Fibroblast of lung (primary cell): Measurements from ENCODE around the gene SMIM5. TPM values are rescaled to one million over a fixed set of nuclear protein-coding genes. Genes with fewer than 3 reads are reported as not detected.

Experiments used
- DNase-seq, 2 donors: peaks; one replicate each; pipeline versions ENCODE4 v3.0.0 to v3.0.0-alpha.2; 2010; ENCODE audit warnings: low read depth in 2 of 2
- H2AFZ ChIP-seq: 2 replicates; pipeline ENCODE4 v1.5.1; 2012; ENCODE audit warnings: low read length, control low read depth, inconsistent platforms
- H3K27ac ChIP-seq: 2 replicates; pipeline ENCODE4 v1.5.1; 2011; ENCODE audit warnings: low read length, control low read depth; ENCODE audit not compliant: insufficient read depth
- H3K27me3 ChIP-seq: 2 replicates; pipeline ENCODE4 v1.5.1; 2011; ENCODE audit warnings: mild to moderate bottlenecking, low read length; ENCODE audit not compliant: control insufficient read depth, insufficient read depth
- H3K36me3 ChIP-seq: 2 replicates; pipeline ENCODE4 v1.5.1; 2011; ENCODE audit warnings: low read length; ENCODE audit not compliant: control insufficient read depth, insufficient read depth
- H3K4me1 ChIP-seq: 2 replicates; pipeline ENCODE4 v1.5.1; 2011; ENCODE audit warnings: low read length; ENCODE audit not compliant: control insufficient read depth, insufficient read depth; ENCODE audit errors: extremely low read depth
- H3K4me2 ChIP-seq: 2 replicates; pipeline ENCODE4 v1.5.1; 2011; ENCODE audit warnings: low read length, control low read depth; ENCODE audit not compliant: insufficient read depth; ENCODE audit errors: extremely low read depth
- H3K4me3 ChIP-seq, 4 experiments: fragments of 200-600 bp in 1 of 4; sonication (generic) in 1 of 4; replicated peaks in 1 of 4; 2 replicates each; pipeline ENCODE4 v1.5.1; 2011 to 2016; ENCODE audit warnings: low read length in 4 of 4, low read depth in 3 of 4, mild to moderate bottlenecking in 3 of 4, control low read depth in 2 of 4, inconsistent platforms in 1 of 4, mixed read lengths in 1 of 4; ENCODE audit not compliant: insufficient read depth in 1 of 4; ENCODE audit errors: control extremely low read depth in 1 of 4
- H3K79me2 ChIP-seq: 2 replicates; pipeline ENCODE4 v1.5.1; 2012; ENCODE audit warnings: mild to moderate bottlenecking, low read length, inconsistent platforms; ENCODE audit not compliant: control insufficient read depth, insufficient read depth
- H3K9ac ChIP-seq: 2 replicates; pipeline ENCODE4 v1.5.1; 2011; ENCODE audit warnings: mild to moderate bottlenecking, low read length, control low read depth; ENCODE audit not compliant: insufficient read depth
- H3K9me3 ChIP-seq: 2 replicates; pipeline ENCODE4 v1.5.1; 2012; ENCODE audit warnings: low read depth, low read length; ENCODE audit not compliant: control insufficient read depth, insufficient read depth
- H4K20me1 ChIP-seq: 2 replicates; pipeline ENCODE4 v1.5.1; 2011; ENCODE audit warnings: low read length; ENCODE audit not compliant: control insufficient read depth, insufficient read depth; ENCODE audit errors: extremely low read depth
- EZH2 ChIP-seq: IDR thresholded peaks from 2 replicates; pipeline ENCODE4 v1.5.1; 2012; ENCODE audit warnings: low read length, control low read depth, mild to moderate bottlenecking; ENCODE audit errors: missing control alignments
- polyA plus RNA-seq, 2 donors: library from polyadenylated mRNA; depleted of rRNA in 1 of 2; stranded (reverse) in 1 of 2; unstranded in 1 of 2; fragments of >200 nt; gene quantifications; 2 replicates each; pipeline ENCODE4 v1.2.1, GENCODE V29; 2011 to 2012; ENCODE audit warnings: missing spikeins in 1 of 2
- total RNA-seq: library from RNA; depleted of rRNA; stranded (reverse); fragments of >200 nt; gene quantifications from 2 replicates; pipeline ENCODE4 v1.2.1, GENCODE V29; 2014
- TF ChIP-seq, protein P1 (sequence below), 2 donors: IDR thresholded peaks in 1 of 2; conservative IDR thresholded peaks in 1 of 2; 1 replicate in 1 of 2; 2 replicates in 1 of 2; pipeline ENCODE4 v1.5.1; 2011 to 2012; ENCODE audit warnings: low read length in 2 of 2, control low read depth in 1 of 2, inconsistent platforms in 1 of 2, low read depth in 1 of 2, mild to moderate bottlenecking in 1 of 2

SMIM5 gene
- total and polyA plus RNA-seq, 2 donors (not counting 1 experiment from before 2014, with no cell fraction given), result 0.05 to 0.17 TPM

DNA sequence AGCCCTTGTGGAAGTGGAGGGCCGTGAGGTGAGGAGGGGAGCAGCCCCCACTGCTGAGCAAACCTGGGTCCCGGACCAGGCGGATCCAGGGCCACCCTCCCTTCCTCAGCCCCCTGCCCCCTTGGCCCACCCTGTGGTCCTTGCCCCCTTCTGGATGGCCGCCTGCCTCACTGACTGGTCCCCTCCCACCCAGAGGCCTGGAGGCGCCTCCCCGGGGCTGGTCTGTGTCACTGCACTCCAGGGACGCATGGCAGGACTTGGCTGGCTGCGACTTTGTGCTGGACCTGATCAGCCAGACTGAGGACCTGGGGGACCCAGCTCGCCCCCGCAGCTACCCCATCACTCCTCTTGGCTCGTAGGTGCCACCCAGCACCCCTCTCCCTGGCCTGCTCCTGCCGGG is 19.2 kb upstream of the SMIM5 start:
- no peak for DNase-seq
- no peaks in the 10 kb centered on the region for H3K27me3 ChIP-seq
- no peak overlapping the region for H2AFZ ChIP-seq
- no peaks in the 10 kb centered on the region for H3K4me1 ChIP-seq
- H3K79me2 ChIP-seq, result no peaks in the 10 kb centered on the region
- TF ChIP-seq EZH2, result no peak
- TF ChIP-seq, protein P1, sequence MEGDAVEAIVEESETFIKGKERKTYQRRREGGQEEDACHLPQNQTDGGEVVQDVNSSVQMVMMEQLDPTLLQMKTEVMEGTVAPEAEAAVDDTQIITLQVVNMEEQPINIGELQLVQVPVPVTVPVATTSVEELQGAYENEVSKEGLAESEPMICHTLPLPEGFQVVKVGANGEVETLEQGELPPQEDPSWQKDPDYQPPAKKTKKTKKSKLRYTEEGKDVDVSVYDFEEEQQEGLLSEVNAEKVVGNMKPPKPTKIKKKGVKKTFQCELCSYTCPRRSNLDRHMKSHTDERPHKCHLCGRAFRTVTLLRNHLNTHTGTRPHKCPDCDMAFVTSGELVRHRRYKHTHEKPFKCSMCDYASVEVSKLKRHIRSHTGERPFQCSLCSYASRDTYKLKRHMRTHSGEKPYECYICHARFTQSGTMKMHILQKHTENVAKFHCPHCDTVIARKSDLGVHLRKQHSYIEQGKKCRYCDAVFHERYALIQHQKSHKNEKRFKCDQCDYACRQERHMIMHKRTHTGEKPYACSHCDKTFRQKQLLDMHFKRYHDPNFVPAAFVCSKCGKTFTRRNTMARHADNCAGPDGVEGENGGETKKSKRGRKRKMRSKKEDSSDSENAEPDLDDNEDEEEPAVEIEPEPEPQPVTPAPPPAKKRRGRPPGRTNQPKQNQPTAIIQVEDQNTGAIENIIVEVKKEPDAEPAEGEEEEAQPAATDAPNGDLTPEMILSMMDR (conservative IDR thresholded peaks at IDR 0.05 in 1 of 2, IDR thresholded peaks at IDR 0.05 in 1 of 2; ENCODE audit: low read depth in 1 of 2, low read length in 2 of 2), result no peak
- no peak overlapping the region for H3K9ac ChIP-seq
- H3K4me3 ChIP-seq, result no peak overlapping the region
- H4K20me1 ChIP-seq, result no peaks in the 10 kb centered on the region
- no peaks in the 10 kb centered on the region for H3K9me3 ChIP-seq
- no peak overlapping the region for H3K27ac ChIP-seq
- no peak overlapping the region for H3K4me2 ChIP-seq
- H3K36me3 ChIP-seq, result no peaks in the 10 kb centered on the region

DNA sequence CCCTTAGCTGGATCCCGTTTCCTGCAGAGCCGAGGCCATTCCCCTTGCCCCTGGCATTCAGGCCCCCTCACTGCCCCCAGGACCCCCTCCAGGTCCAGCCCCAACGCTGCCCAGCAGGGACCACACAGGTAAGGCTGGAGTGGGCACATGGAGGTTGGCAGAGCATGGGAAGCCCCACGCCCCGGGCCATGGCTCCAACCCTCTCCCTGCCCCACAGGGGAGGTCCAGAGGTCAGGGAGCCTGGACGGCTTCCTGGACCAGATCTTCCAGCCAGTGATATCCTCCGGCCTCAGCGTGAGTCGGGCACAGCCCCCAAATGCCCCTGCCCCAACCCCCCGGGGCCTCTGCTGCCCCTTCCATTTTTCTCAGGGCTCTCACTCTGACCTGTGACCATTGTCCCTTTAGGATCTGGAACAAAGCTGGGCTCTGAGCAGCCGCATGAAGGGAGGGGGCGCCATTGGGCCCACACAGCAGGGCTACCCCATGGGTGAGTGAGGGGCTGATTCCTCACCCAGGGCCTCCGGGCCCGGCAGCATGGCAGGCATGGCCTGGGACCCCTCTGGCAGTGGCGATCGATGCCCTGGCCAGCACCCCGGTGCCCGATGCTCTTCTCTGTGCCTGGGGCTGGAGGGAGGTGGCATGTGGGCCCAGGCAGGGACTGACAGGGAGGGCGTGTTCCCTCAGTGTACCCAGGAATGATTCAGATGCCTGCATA is 18.5 kb upstream of the SMIM5 start:
- TF ChIP-seq, protein P1 (conservative IDR thresholded peaks at IDR 0.05 in 1 of 2, IDR thresholded peaks at IDR 0.05 in 1 of 2; ENCODE audit: low read depth in 1 of 2, low read length in 2 of 2), result no peak
- TF ChIP-seq EZH2, result no peak
- Histone ChIP-seq H3K79me2 (no peaks in the 10 kb centered on the region), H2AFZ (no peak overlapping the region), H3K9ac (no peak overlapping the region), H3K4me2 (no peak overlapping the region), H3K4me3 (no peak overlapping the region), H3K27ac (no peak overlapping the region), H3K27me3 (no peaks in the 10 kb centered on the region), H3K36me3 (no peaks in the 10 kb centered on the region), H3K9me3 (no peaks in the 10 kb centered on the region), H3K4me1 (no peaks in the 10 kb centered on the region), H4K20me1 (no peaks in the 10 kb centered on the region)
- DNase-seq, result no peak

DNA sequence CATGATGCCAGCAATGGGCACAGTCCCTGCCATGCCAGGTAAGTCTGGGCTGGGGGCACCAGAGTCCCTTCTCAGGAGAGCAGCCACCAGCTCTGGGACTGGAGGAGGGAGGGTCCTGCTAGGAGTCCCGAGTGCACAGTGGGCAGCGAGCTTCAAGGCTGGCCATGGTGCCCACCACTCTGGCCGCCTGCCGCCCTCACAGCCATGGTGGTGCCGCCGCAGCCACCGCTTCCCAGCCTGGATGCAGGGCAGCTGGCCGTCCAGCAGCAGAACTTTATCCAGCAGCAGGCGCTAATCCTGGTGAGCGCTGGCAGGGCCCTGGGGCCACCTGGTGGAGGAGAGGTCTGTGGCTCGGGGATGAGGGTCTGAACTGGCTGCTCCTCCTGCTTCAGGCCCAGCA is 17.9 kb upstream of the SMIM5 start:
- Histone ChIP-seq H3K9ac (no peak overlapping the region), H3K27ac (no peak overlapping the region), H4K20me1 (no peaks in the 10 kb centered on the region), H3K4me3 (no peak overlapping the region), H3K9me3 (no peaks in the 10 kb centered on the region), H2AFZ (no peak overlapping the region), H3K4me1 (no peaks in the 10 kb centered on the region), H3K36me3 (no peaks in the 10 kb centered on the region), H3K4me2 (no peak overlapping the region), H3K27me3 (no peaks in the 10 kb centered on the region), H3K79me2 (no peaks in the 10 kb centered on the region)
- TF ChIP-seq EZH2, result no peak
- TF ChIP-seq, protein P1 (conservative IDR thresholded peaks at IDR 0.05 in 1 of 2, IDR thresholded peaks at IDR 0.05 in 1 of 2; ENCODE audit: low read depth in 1 of 2, low read length in 2 of 2), result no peak
- no peak for DNase-seq
